HS-27A (cell line): Measurements from ENCODE around the gene TGM2.
A peak's percentile ranks its signal among the peaks of the same experiment; 100 is the strongest.

ENCODE experiments used
- DNase-seq: peaks from one replicate; pipeline ENCODE4 v3.0.0-alpha.2; 2012; ENCODE audit warnings: low read depth, missing footprints

TGM2 gene

GRCh38 chr20:38199501-38200390 is 34.7 kb upstream of the TGM2 start:
- DNase-seq = no peak

GRCh38 chr20:38198238-38198861 is 33.3 kb upstream of the TGM2 start:
- no peak for DNase-seq

GRCh38 chr20:38197619-38198018 is 32.5 kb upstream of the TGM2 start:
- DNase-seq = no peak

- DNase-seq = no peak
These were observed 32.1 kb upstream of the TGM2 start for GRCh38 chr20:38197217-38197616.

GRCh38 chr20:38196592-38196991 is 31.5 kb upstream of the TGM2 start:
- no peak for DNase-seq

- DNase-seq = no peak
These were observed 31.0 kb upstream of the TGM2 start for GRCh38 chr20:38196076-38196475.

- no peak for DNase-seq
These were observed 30.5 kb upstream of the TGM2 start for GRCh38 chr20:38195521-38195920.

GRCh38 chr20:38194971-38195504 is 30.0 kb upstream of the TGM2 start:
- DNase-seq = no peak

- no peak for DNase-seq
These were observed 28.6 kb upstream of the TGM2 start for GRCh38 chr20:38193586-38194105.

GRCh38 chr20:38192323-38192885 is 27.3 kb upstream of the TGM2 start:
- DNase-seq = no peak

- no peak for DNase-seq
These were observed 26.6 kb upstream of the TGM2 start for GRCh38 chr20:38191654-38192053.

GRCh38 chr20:38190936-38191371 is 25.9 kb upstream of the TGM2 start:
- DNase-seq = no peak

- DNase-seq = no peak
These were observed 25.1 kb upstream of the TGM2 start for GRCh38 chr20:38190166-38190565.

GRCh38 chr20:38187517-38187916 is 22.4 kb upstream of the TGM2 start:
- no peak for DNase-seq

- DNase-seq = peak; percentile 79
These were observed 21.7 kb upstream of the TGM2 start for GRCh38 chr20:38186788-38187221.

GRCh38 chr20:38184101-38184500 is 19.0 kb upstream of the TGM2 start:
- DNase-seq = no peak

GRCh38 chr20:38181971-38182370 is 16.9 kb upstream of the TGM2 start:
- no peak for DNase-seq

- DNase-seq = no peak
These were observed 16.2 kb upstream of the TGM2 start for GRCh38 chr20:38181207-38181801.

GRCh38 chr20:38180781-38181180 is 15.7 kb upstream of the TGM2 start:
- no peak for DNase-seq

- DNase-seq = no peak
These were observed 14.8 kb upstream of the TGM2 start for GRCh38 chr20:38179846-38180245.

- no peak for DNase-seq
These were observed 13.5 kb upstream of the TGM2 start for GRCh38 chr20:38178581-38178980.

GRCh38 chr20:38178065-38178491 is 13.0 kb upstream of the TGM2 start:
- no peak for DNase-seq
